H9 (cell line): ENCODE measurements around the gene RTL5. TPM values are rescaled to one million over a fixed set of nuclear protein-coding genes. Genes with fewer than 3 reads are reported as not detected.

Source experiments
- DNase-seq: peaks from one replicate; pipeline ENCODE4 v3.0.0-alpha.2; 2017
- H2AFZ ChIP-seq: one replicate; pipeline ENCODE4 v1.6.1; 2013; ENCODE audit warnings: mild to moderate bottlenecking, low read length, control low read depth, moderate library complexity
- H2AK5ac ChIP-seq: 2 replicates; pipeline ENCODE4 v1.6.1; 2013; ENCODE audit warnings: low read length, control low read depth, mixed read lengths; ENCODE audit not compliant: insufficient read length
- H2BK120ac ChIP-seq: one replicate; pipeline ENCODE4 v1.6.1; 2013; ENCODE audit warnings: low read depth, mild to moderate bottlenecking, low read length, control low read depth, inconsistent platforms; ENCODE audit not compliant: poor library complexity, severe bottlenecking
- H2BK12ac ChIP-seq: 2 replicates; pipeline ENCODE4 v1.6.1; 2013; ENCODE audit warnings: low read length, control low read depth, mixed read lengths, low read depth; ENCODE audit not compliant: insufficient read length
- H2BK15ac ChIP-seq: 2 replicates; pipeline ENCODE4 v1.6.1; 2013; ENCODE audit warnings: low read depth, low read length, control low read depth
- H2BK20ac ChIP-seq: one replicate; pipeline ENCODE4 v1.6.1; 2013; ENCODE audit warnings: low read depth, mild to moderate bottlenecking, low read length, control low read depth, inconsistent platforms; ENCODE audit not compliant: poor library complexity, severe bottlenecking
- H2BK5ac ChIP-seq: 2 replicates; pipeline ENCODE4 v1.6.1; 2013; ENCODE audit warnings: low read length, control low read depth, mixed read lengths; ENCODE audit not compliant: insufficient read length
- H3K14ac ChIP-seq: 2 replicates; pipeline ENCODE4 v1.6.1; 2013; ENCODE audit warnings: low read length, control low read depth; ENCODE audit not compliant: insufficient read depth
- H3K18ac ChIP-seq: 2 replicates; pipeline ENCODE4 v1.6.1; 2013; ENCODE audit warnings: low read depth, mild to moderate bottlenecking, mixed read lengths, low read length, control low read depth; ENCODE audit not compliant: insufficient read length
- H3K23ac ChIP-seq: 2 replicates; pipeline ENCODE4 v1.6.1; 2013; ENCODE audit warnings: low read length, control low read depth, mixed read lengths, low read depth; ENCODE audit not compliant: insufficient read length
- H3K23me2 ChIP-seq: 2 replicates; pipeline ENCODE4 v1.6.1; 2013; ENCODE audit warnings: low read depth, mild to moderate bottlenecking, mixed read lengths, low read length, control low read depth; ENCODE audit not compliant: insufficient read length, poor library complexity, severe bottlenecking
- H3K27ac ChIP-seq: 2 replicates; pipeline ENCODE4 v1.5.1; 2013; ENCODE audit warnings: low read length, control low read depth, mixed read lengths, low read depth; ENCODE audit not compliant: insufficient read length
- H3K27me3 ChIP-seq: 2 replicates; pipeline ENCODE4 v1.6.1; 2013; ENCODE audit warnings: low read length, control low read depth, inconsistent platforms; ENCODE audit not compliant: insufficient read depth
- H3K4ac ChIP-seq: 2 replicates; pipeline ENCODE4 v1.6.1; 2013; ENCODE audit warnings: low read depth, mild to moderate bottlenecking, control low read depth, inconsistent platforms, low read length, moderate library complexity
- H3K4me1 ChIP-seq: 2 replicates; pipeline ENCODE4 v1.6.1; 2013; ENCODE audit warnings: low read length, control low read depth, inconsistent platforms; ENCODE audit not compliant: insufficient read depth
- H3K4me2 ChIP-seq: 2 replicates; pipeline ENCODE4 v1.6.1; 2013; ENCODE audit warnings: low read length, control low read depth, mixed read lengths; ENCODE audit not compliant: insufficient read length, insufficient read depth
- H3K56ac ChIP-seq: 2 replicates; pipeline ENCODE4 v1.6.1; 2013; ENCODE audit warnings: low read depth, mild to moderate bottlenecking, mixed read lengths, low read length, control low read depth; ENCODE audit not compliant: insufficient read length
- H3K79me1 ChIP-seq: 2 replicates; pipeline ENCODE4 v1.6.1; 2013; ENCODE audit warnings: low read depth, mild to moderate bottlenecking, moderate library complexity, low read length, control low read depth, inconsistent platforms; ENCODE audit not compliant: insufficient read depth, poor library complexity, severe bottlenecking
- H3K79me2 ChIP-seq: 2 replicates; pipeline ENCODE4 v1.6.1; 2013; ENCODE audit warnings: low read length, control low read depth, inconsistent platforms; ENCODE audit not compliant: insufficient read depth
- H3K9ac ChIP-seq: 2 replicates; pipeline ENCODE4 v1.6.1; 2013; ENCODE audit warnings: low read length, control low read depth, mixed read lengths; ENCODE audit not compliant: insufficient read length; ENCODE audit errors: extremely low read depth
- H3K9me3 ChIP-seq: one replicate; pipeline ENCODE4 v1.6.1; 2013; ENCODE audit warnings: low read depth, low read length, inconsistent platforms; ENCODE audit not compliant: control insufficient read depth
- H3T11ph ChIP-seq: one replicate; pipeline ENCODE4 v1.6.1; 2013; ENCODE audit warnings: mild to moderate bottlenecking, low read length, control low read depth, inconsistent platforms
- H4K20me1 ChIP-seq: one replicate; pipeline ENCODE4 v1.6.1; 2013; ENCODE audit not compliant: control insufficient read depth, insufficient read length, insufficient read depth
- H4K5ac ChIP-seq: 2 replicates; pipeline ENCODE4 v1.6.1; 2013; ENCODE audit warnings: low read depth, mild to moderate bottlenecking, mixed read lengths, low read length, control low read depth; ENCODE audit not compliant: insufficient read length
- H4K8ac ChIP-seq: replicated peaks from 2 replicates; pipeline ENCODE4 v1.6.1; 2013; ENCODE audit warnings: low read length, control low read depth, mixed read lengths, low read depth; ENCODE audit not compliant: insufficient read length
- H4K91ac ChIP-seq: 2 replicates; pipeline ENCODE4 v1.6.1; 2013; ENCODE audit warnings: low read depth, mild to moderate bottlenecking, moderate library complexity, mixed read lengths, low read length, control low read depth; ENCODE audit not compliant: insufficient read length
- H3K27ac Mint-ChIP-seq, 3 experiments: 2 replicates in 2 of 3; 3 replicates in 1 of 3; pipeline ENCODE4 v1.8.0; 2020 to 2021; ENCODE audit warnings: mixed read lengths in 3 of 3, mild to moderate bottlenecking in 1 of 3, moderate library complexity in 1 of 3
- H3K27me3 Mint-ChIP-seq: 2 replicates; pipeline ENCODE4 v1.8.0; 2021; ENCODE audit warnings: low read depth, mild to moderate bottlenecking, moderate library complexity, mixed read lengths
- H3K36me3 Mint-ChIP-seq, 3 experiments: 2 replicates in 2 of 3; 3 replicates in 1 of 3; pipeline ENCODE4 v1.8.0; 2020 to 2021; ENCODE audit warnings: low read depth in 3 of 3, mixed read lengths in 3 of 3; ENCODE audit not compliant: insufficient read depth in 1 of 3
- H3K4me1 Mint-ChIP-seq, 2 experiments: 2 replicates each; pipeline ENCODE4 v1.8.0; 2020; ENCODE audit warnings: mixed read lengths in 2 of 2
- H3K4me3 Mint-ChIP-seq, 2 experiments: 2 replicates in 1 of 2; 3 replicates in 1 of 2; pipeline ENCODE4 v1.8.0; 2020 to 2021; ENCODE audit warnings: mild to moderate bottlenecking in 2 of 2, mixed read lengths in 2 of 2, moderate library complexity in 1 of 2
- H3K9me3 Mint-ChIP-seq, 2 experiments: 2 replicates in 1 of 2; 3 replicates in 1 of 2; pipeline ENCODE4 v1.8.0; 2020; ENCODE audit warnings: mild to moderate bottlenecking in 2 of 2, mixed read lengths in 2 of 2, moderate library complexity in 1 of 2
- CTCF ChIP-seq: fragments of 200-600 bp; sonication (generic); conservative IDR thresholded peaks from 3 replicates; pipeline ENCODE4 v1.8.0; 2021; ENCODE audit warnings: antibody characterized with exemption, mild to moderate bottlenecking
- WGBS: extraction: QIAGEN DNeasy Blood & Tissue Kit; methylation state at CpG from one replicate; pipeline ENCODE4 v1.1.7; 2013; ENCODE audit warnings: missing lambda C conversion rate, low lambda C conversion rate, mixed read lengths; ENCODE audit not compliant: insufficient read length; ENCODE audit errors: extremely low coverage; 5-methylcytosine and 5-hydroxymethylcytosine counted together
- total RNA-seq: library from RNA; stranded (reverse); gene quantifications from 2 replicates; pipeline ENCODE4 v1.2.1, GENCODE V29; 2021

The RTL5 gene
- total RNA-seq, 1 experiment from 2014 or later: 1.2 TPM

DNA sequence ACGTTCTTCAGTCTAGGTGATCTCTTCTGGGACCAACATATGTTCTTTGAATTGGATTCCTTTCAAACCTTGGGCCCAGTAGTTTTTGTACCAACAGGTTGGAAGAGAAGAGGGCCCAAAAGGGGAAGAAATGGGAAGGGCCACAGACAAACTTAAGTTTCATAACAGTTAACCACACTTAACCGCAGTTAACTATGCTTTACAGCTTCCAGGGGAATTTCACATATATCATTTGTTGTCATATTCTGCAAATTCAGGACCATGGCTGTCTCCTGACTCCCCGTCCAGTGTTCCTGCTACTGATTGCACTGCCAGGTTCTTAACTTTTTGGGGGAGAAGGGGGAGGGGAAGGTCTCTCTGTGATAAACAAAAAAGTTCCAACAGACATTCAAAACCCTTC, 34.6 kb downstream of the RTL5 start:
- no peak for TF ChIP-seq CTCF
- peaks cover 62 to 73% of the 10 kb centered on the region in 2 experiments for H3K9me3 Mint-ChIP-seq
- H2AK5ac ChIP-seq: no peak overlapping the region
- no peak overlapping the region for H3K27ac ChIP-seq
- H3K4me1 Mint-ChIP-seq: peaks cover 11 to 14% of the 10 kb centered on the region in 2 experiments
- H3K36me3 Mint-ChIP-seq: peaks cover 4 to 7% (median 5%) of the 10 kb centered on the region in 3 experiments; a peak in 4 of 7 replicates
- no peaks in the 10 kb centered on the region; the same call in 1 of the 2 replicates for H3K27me3 Mint-ChIP-seq
- no peak overlapping the region for H3K23ac ChIP-seq
- H3K9me3 ChIP-seq: peaks cover 29% of the 10 kb centered on the region
- DNase-seq: no peak
- no peaks in the 10 kb centered on the region for H3K27me3 ChIP-seq
- no peaks in the 10 kb centered on the region; the same call in 1 of the 2 replicates for H3K4me1 ChIP-seq
- no peak overlapping the region for H3T11ph ChIP-seq
- no peak overlapping the region for H2AFZ ChIP-seq
- H2BK12ac ChIP-seq: no peak overlapping the region
- no peak overlapping the region for H3K4ac ChIP-seq
- no peaks in the 10 kb centered on the region for H3K23me2 ChIP-seq
- no peak overlapping the region for H4K5ac ChIP-seq
- H3K14ac ChIP-seq: no peak overlapping the region
- no peak overlapping the region for H2BK120ac ChIP-seq
- H3K79me2 ChIP-seq: no peaks in the 10 kb centered on the region
- no peak overlapping the region for H2BK5ac ChIP-seq
- no peak overlapping the region for H3K4me3 Mint-ChIP-seq
- WGBS: no CpG with 5 or more reads among the region's 3 CpGs
- H3K79me1 ChIP-seq: no peaks in the 10 kb centered on the region
- H3K9ac ChIP-seq: no peak overlapping the region
- no peak overlapping the region for H4K8ac ChIP-seq
- no peak overlapping the region for H2BK20ac ChIP-seq
- no peak overlapping the region for H3K4me2 ChIP-seq
- H3K27ac Mint-ChIP-seq: no peak overlapping the region
- H3K56ac ChIP-seq: no peak overlapping the region
- H4K91ac ChIP-seq: no peak overlapping the region
- no peak overlapping the region for H2BK15ac ChIP-seq
- H3K18ac ChIP-seq: no peak overlapping the region
- H4K20me1 ChIP-seq: no peaks in the 10 kb centered on the region
